ENCODE results near the gene TRPV6. TPM values are rescaled to one million over a fixed set of nuclear protein-coding genes. Genes with fewer than 3 reads are reported as not detected.

The TRPV6 gene
- total RNA-seq, 1 donor from 2014 or later, result 6.2 TPM

DNA sequence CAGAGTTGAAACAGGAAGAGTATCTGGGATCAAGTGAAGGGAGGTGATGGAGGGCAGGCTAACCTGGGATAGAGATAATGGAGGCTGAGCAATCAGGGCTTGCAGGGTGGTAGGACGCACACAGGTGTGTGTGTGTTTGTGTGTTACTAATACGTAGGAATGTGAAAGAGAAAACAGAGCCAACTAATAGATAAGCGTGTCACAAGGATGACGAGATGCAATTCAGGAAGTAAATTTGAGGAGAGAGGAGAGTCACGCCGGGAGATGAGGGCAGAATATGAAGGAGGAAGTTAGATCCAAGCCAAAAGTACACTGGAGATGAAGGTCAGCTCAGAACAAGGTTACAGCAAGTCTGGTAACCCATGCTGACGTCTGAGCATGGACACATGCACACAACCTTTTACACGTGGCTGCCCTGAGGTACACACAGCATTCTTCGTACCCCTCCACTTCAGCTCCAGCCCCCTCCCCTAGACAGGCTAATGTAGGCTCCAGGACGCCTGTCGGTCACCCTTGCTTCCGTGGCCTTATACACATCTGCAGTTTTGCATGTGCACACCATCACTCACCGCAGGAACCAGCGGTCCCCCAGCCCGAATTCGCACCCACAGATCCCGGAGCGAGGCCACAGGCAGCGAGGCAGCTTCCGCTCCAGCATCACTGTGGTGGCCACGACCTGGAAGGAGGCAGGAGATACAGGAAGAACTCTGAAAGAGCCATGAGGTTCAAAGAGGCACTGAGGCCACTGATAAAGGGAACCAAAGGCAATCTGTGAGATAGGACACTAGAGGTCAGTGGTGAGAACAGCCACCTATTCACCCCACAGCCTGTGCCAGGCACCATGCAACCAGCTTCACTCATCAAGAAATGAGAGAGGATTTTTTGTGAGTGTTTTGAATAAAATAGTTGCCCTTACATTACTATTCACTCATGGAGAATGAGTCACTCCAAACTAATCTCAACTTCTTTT lies 23.7 kb upstream of the TRPV6 start:
- H3K27ac Mint-ChIP-seq, result peak overlapping the region; percentile 73
- H3K27me3 Mint-ChIP-seq, result peaks cover under 1% of the 10 kb centered on the region
- H3K9me3 Mint-ChIP-seq (ENCODE audit: low read depth), result peaks cover 9% of the 10 kb centered on the region
- no peak overlapping the region for H3K4me3 Mint-ChIP-seq (ENCODE audit: low read depth)
- TF ChIP-seq, protein P1, sequence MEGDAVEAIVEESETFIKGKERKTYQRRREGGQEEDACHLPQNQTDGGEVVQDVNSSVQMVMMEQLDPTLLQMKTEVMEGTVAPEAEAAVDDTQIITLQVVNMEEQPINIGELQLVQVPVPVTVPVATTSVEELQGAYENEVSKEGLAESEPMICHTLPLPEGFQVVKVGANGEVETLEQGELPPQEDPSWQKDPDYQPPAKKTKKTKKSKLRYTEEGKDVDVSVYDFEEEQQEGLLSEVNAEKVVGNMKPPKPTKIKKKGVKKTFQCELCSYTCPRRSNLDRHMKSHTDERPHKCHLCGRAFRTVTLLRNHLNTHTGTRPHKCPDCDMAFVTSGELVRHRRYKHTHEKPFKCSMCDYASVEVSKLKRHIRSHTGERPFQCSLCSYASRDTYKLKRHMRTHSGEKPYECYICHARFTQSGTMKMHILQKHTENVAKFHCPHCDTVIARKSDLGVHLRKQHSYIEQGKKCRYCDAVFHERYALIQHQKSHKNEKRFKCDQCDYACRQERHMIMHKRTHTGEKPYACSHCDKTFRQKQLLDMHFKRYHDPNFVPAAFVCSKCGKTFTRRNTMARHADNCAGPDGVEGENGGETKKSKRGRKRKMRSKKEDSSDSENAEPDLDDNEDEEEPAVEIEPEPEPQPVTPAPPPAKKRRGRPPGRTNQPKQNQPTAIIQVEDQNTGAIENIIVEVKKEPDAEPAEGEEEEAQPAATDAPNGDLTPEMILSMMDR (IDR thresholded peaks at IDR 0.05; ENCODE audit: unreplicated experiment), result peak; percentile 41
- H3K4me1 Mint-ChIP-seq (ENCODE audit: low read depth), result peaks cover 22% of the 10 kb centered on the region
- peaks cover 2% of the 10 kb centered on the region for H3K36me3 Mint-ChIP-seq (ENCODE audit: insufficient read depth)
- no peak for DNase-seq (ENCODE audit: low spot score, unreplicated experiment)

DNA sequence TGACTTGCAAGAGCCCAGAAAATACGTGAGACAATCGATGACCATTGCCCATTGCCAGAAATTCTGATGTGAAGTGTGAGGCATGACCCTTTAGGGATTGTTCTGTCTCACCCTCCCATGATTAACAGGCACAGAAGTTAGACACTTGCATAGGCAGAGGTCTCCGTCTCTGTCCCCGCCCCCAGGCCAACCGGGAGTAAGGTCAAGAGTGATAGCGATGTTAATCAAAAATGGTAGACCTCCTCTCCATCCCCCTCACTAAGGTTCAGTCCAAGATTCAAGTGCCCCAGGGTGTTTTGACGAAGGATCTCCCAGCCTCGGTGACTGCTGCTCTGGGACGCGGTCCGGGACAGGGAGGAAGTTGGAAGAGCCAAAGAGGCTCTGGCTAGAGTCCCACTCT lies 22.7 kb upstream of the TRPV6 start:
- Mint-ChIP-seq H3K27me3 (no peaks in the 10 kb centered on the region), H3K4me1 (ENCODE audit: low read depth) (peaks cover 14% of the 10 kb centered on the region), H3K9me3 (ENCODE audit: low read depth) (peaks cover 9% of the 10 kb centered on the region), H3K36me3 (ENCODE audit: insufficient read depth) (peaks cover 2% of the 10 kb centered on the region), H3K27ac (no peak overlapping the region), H3K4me3 (ENCODE audit: low read depth) (no peak overlapping the region)
- DNase-seq (ENCODE audit: low spot score, unreplicated experiment), result no peak
- TF ChIP-seq, protein P1 (IDR thresholded peaks at IDR 0.05; ENCODE audit: unreplicated experiment), result no peak

DNA sequence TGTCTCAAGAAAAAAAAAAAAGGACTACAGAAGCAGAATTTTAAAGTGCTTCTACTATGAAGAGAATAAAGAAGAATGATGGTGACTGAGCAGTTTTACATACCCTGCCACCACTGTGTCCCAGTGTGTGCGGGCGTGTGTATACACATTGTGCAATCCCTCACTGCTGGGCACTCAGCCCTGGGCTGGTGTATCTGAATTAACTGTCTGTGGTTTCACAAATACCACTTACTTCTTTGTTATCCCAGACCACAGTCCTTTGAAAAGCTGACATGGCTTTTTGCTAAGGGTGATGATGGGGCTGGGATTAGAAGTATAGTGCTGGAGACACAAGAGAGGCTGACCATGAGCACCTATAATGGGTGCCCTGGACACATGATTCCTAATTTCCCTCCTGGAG lies 21.1 kb upstream of the TRPV6 start:
- TF ChIP-seq, protein P1 (IDR thresholded peaks at IDR 0.05; ENCODE audit: unreplicated experiment), result no peak
- H3K4me3 Mint-ChIP-seq (ENCODE audit: low read depth), result no peak overlapping the region

DNA sequence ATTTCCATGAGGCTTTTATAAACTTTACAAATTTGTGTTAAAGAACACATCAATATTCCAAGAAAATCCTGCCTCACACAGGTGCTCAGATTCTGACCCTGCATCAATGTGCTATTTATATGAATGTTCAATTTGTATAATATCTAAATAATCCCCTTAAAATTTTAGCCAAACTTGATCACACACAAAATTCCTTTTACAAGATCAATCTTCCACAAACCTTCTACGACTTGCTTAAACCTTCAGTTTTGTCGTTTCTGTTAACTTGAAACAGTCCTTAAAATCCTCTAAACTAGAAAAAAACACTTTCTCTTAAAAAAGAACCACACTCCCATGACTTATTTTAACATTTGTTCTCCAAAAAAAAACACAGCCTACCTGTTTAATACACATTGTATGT lies 20.2 kb upstream of the TRPV6 start:
- peaks cover 7% of the 10 kb centered on the region for H3K36me3 Mint-ChIP-seq (ENCODE audit: insufficient read depth)
- no peak overlapping the region for H3K27ac Mint-ChIP-seq
- peaks cover 23% of the 10 kb centered on the region for H3K4me1 Mint-ChIP-seq (ENCODE audit: low read depth)
- H3K9me3 Mint-ChIP-seq (ENCODE audit: low read depth), result peaks cover 22% of the 10 kb centered on the region
- DNase-seq (ENCODE audit: low spot score, unreplicated experiment), result no peak
- H3K4me3 Mint-ChIP-seq (ENCODE audit: low read depth), result no peak overlapping the region
- peaks cover 5% of the 10 kb centered on the region for H3K27me3 Mint-ChIP-seq
- TF ChIP-seq, protein P1 (IDR thresholded peaks at IDR 0.05; ENCODE audit: unreplicated experiment), result no peak

More for the DNA sequence above, 21.1 kb upstream of the TRPV6 start:
- no peak for DNase-seq (ENCODE audit: low spot score, unreplicated experiment)
- no peak overlapping the region for H3K27ac Mint-ChIP-seq
- peaks cover 5% of the 10 kb centered on the region for H3K27me3 Mint-ChIP-seq
- H3K36me3 Mint-ChIP-seq (ENCODE audit: insufficient read depth), result peaks cover 7% of the 10 kb centered on the region
- peaks cover 20% of the 10 kb centered on the region for H3K9me3 Mint-ChIP-seq (ENCODE audit: low read depth)
- H3K4me1 Mint-ChIP-seq (ENCODE audit: low read depth), result peaks cover 16% of the 10 kb centered on the region

DNA sequence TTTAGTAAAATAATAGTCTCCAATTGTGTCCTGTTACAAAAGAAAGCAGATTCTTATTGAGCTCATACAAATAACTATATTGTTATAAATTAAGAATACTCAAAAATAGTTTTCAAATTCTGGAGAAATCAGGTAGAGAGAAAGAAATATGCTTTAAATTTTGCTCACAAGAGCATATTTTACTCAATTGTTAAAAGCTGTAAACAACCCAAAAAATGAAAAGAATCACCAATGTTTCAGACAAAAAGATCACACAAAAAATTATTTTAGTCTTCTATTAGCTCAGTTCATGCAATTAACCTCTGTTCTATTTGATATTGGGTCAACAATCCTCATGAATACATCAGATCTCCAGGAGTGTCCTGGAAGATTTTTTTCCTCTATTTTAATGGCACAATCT lies 18.6 kb upstream of the TRPV6 start:
- no peak for DNase-seq (ENCODE audit: low spot score, unreplicated experiment)
- Mint-ChIP-seq H3K27me3 (peaks cover 5% of the 10 kb centered on the region), H3K27ac (no peak overlapping the region), H3K36me3 (ENCODE audit: insufficient read depth) (peaks cover 7% of the 10 kb centered on the region), H3K4me3 (ENCODE audit: low read depth) (no peak overlapping the region), H3K9me3 (ENCODE audit: low read depth) (peaks cover 22% of the 10 kb centered on the region), H3K4me1 (ENCODE audit: low read depth) (peaks cover 18% of the 10 kb centered on the region)
- TF ChIP-seq, protein P1 (IDR thresholded peaks at IDR 0.05; ENCODE audit: unreplicated experiment), result no peak

All from progenitor cell of endocrine pancreas (in vitro differentiated cells).